Lower leg skin (tissue), 4 donors: Measurements from ENCODE around the gene TBC1D12. TPM values are rescaled to one million over a fixed set of nuclear protein-coding genes. Genes with fewer than 3 reads are reported as not detected.

Experiments
- DNase-seq, 2 donors: peaks; one replicate each; pipeline ENCODE4 v3.0.0-alpha.2; 2019; ENCODE audit warnings: low spot score in 2 of 2
- H3K4me3 ChIP-seq: fragments of 200-600 bp; sonication (generic); 2 replicates; pipeline ENCODE4 v1.5.1; 2017; ENCODE audit warnings: mild to moderate bottlenecking, low read depth; ENCODE audit not compliant: poor library complexity, severe bottlenecking
- POLR2A ChIP-seq, 2 donors: fragments of 450-650 bp; IDR thresholded peaks; one replicate each; pipeline ENCODE4 v1.6.1; 2016 to 2017; ENCODE audit warnings: antibody characterized with exemption in 2 of 2, mild to moderate bottlenecking in 1 of 2, moderate library complexity in 1 of 2
- WGBS, 2 donors: methylation state at CpG; one replicate each; pipeline ENCODE4 v1.1.5; 2018; 5-methylcytosine and 5-hydroxymethylcytosine counted together
- intact Hi-C: fragments of 100-400 bp; cut with DNase I; formaldehyde crosslinking; loops from one replicate; pipeline ENCODE4 v1.15.0; 2023; ENCODE audit warnings: low total_unique reads
- total RNA-seq, 4 donors: library from RNA; depleted of rRNA; stranded (reverse); fragments of >200 nt; gene quantifications; one replicate each; pipeline ENCODE4 v1.1.0, GENCODE V29; 2016
- TF ChIP-seq, protein P1 (sequence below), 3 donors: fragments of 450-650 bp; IDR thresholded peaks; one replicate each; pipeline ENCODE4 v1.5.1; 2016; ENCODE audit warnings: antibody characterized with exemption in 3 of 3, mild to moderate bottlenecking in 3 of 3, moderate library complexity in 2 of 3

Gene TBC1D12
- total RNA-seq, 4 donors from 2014 or later, result 16.3 to 19.1 (median 18.1) TPM

DNA sequence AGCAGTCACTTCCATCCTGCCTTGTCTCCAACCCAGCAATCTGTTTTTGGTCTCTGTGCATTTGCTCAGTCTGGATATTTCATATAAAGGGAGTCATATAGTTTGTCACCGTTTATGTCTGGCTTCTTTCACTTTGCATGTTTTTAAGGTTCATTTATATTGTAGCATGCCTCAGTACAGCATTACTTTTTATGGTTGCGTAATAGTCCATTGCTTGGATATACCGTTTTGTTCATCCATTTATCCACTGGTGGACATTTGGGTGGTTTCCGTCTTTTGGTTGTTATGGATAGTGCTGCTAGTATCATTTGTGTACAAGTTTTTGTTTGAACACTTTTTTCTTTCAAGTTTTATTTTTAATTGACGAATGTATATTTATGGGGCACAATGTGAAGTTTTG is 18.2 kb downstream of the TBC1D12 start:
- no peak for DNase-seq
- WGBS, 2 donors, result 95 to 97% methylated on average over 5 of the region's 5 CpGs
- H3K4me3 ChIP-seq, result no peak overlapping the region
- intact Hi-C loops, result no loop called here
- no peak for TF ChIP-seq POLR2A (IDR thresholded peaks at IDR 0.05)
- TF ChIP-seq, protein P1, sequence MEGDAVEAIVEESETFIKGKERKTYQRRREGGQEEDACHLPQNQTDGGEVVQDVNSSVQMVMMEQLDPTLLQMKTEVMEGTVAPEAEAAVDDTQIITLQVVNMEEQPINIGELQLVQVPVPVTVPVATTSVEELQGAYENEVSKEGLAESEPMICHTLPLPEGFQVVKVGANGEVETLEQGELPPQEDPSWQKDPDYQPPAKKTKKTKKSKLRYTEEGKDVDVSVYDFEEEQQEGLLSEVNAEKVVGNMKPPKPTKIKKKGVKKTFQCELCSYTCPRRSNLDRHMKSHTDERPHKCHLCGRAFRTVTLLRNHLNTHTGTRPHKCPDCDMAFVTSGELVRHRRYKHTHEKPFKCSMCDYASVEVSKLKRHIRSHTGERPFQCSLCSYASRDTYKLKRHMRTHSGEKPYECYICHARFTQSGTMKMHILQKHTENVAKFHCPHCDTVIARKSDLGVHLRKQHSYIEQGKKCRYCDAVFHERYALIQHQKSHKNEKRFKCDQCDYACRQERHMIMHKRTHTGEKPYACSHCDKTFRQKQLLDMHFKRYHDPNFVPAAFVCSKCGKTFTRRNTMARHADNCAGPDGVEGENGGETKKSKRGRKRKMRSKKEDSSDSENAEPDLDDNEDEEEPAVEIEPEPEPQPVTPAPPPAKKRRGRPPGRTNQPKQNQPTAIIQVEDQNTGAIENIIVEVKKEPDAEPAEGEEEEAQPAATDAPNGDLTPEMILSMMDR (IDR thresholded peaks at IDR 0.05), result no peak

DNA sequence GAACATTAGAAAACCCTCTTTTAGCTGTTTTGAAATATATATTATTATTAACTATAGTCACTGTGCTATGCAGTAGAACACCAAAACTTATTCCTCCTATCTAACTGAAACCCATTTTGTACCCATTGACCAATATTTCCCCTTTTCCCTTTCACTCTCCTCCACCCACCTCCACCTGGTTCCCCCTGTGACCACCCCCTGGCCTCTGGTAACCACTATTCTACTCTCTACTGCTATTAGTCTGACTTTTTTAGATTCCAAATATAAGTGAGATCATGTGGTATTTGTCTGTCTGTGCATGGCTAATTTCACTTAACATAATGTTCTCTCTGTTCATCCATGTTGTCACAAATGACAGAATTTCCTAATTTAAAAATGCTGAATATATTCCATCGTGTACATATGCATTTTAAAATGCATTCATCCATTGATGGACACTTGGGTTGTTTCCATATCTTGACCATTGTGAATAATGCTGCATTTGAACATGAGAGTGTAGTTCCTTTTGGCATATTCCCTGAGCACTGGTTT is 18.7 kb downstream of the TBC1D12 start:
- WGBS, 2 donors, result 62 to 73% methylated on average over 1 of the region's 1 CpG

DNA sequence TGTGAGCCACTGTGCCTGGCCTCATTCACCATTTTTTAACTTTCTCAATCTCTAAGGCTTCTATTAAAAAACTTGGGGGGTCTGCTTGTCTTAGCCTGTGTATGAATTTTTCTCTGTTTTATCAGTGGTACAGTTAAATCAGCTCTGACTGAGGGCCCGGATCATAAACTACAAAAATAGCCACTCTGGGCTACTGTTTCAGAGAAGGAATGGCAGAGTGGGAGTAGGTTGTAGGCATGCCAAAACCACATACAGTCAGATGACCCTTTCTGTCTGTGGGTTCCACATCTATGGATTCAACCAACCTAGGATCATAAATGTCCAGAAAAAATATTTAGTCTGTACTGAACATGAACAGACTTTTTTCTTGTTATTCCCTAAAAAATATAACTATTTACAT is 21.3 kb downstream of the TBC1D12 start:
- WGBS, 2 donors, result 39 to 52% methylated on average over 1 of the region's 1 CpG

More for the DNA sequence above, 18.7 kb downstream of the TBC1D12 start:
- H3K4me3 ChIP-seq, result no peak overlapping the region
- DNase-seq, result no peak
- intact Hi-C loops, result no loop called here
- no peak for TF ChIP-seq POLR2A (IDR thresholded peaks at IDR 0.05)
- TF ChIP-seq, protein P1 (IDR thresholded peaks at IDR 0.05), result no peak

DNA sequence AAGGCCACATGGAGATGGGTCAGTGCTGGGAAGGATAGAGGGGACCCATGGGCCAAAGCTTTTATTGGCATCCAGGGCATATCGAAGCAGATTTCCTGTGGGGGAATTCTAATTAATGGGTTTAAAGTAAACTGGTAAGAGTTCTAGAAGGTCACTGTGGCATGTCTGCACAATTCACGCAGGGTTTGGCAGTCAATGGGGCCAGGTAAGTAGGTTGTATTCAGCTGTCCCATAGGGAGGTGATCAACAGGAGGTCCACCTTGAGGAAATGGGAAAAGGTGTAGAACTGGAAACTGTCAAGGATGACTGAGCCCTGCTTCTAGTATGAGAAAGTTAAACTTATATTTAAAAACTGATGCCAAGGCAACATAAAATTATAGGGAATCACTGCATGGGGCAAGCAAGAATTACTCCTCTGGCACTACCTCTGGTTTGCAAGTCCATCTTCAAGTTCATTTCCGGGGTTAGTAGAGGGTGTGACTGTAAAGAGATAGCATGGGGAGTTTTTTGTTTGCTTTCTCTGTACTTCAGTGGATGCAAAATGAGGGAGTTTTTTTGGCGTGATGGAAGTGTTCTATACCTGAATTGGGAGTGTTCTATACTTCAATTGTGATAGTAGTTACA is 22.5 kb downstream of the TBC1D12 start:
- no peak for TF ChIP-seq POLR2A (IDR thresholded peaks at IDR 0.05)
- TF ChIP-seq, protein P1 (IDR thresholded peaks at IDR 0.05), result no peak
- WGBS, 2 donors, result 90 to 93% methylated on average over 4 of the region's 4 CpGs

More for the DNA sequence above, 21.3 kb downstream of the TBC1D12 start:
- no peak for TF ChIP-seq POLR2A (IDR thresholded peaks at IDR 0.05)
- TF ChIP-seq, protein P1 (IDR thresholded peaks at IDR 0.05), result no peak
- intact Hi-C loops, result no loop called here
- H3K4me3 ChIP-seq, result no peak overlapping the region
- DNase-seq, result no peak

DNA sequence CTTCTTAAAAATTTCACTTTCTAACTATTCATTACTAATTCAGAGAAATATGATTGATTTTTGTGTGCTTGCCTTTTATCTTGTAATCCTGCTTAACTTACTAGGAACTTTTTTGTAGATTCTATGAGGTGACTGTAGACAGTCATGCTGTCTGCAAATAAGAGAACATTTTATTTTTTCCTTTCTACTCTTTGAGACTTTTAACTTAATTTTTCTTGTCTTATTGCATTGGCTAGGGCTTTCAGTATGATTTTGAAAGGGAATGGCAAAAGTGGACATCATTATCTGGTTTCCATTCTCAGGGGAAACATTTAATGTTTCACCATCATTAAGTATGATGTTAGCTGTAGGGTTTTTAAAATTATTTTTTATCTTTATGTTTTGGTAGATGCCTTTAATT is 23.6 kb downstream of the TBC1D12 start:
- no peak for DNase-seq
- no peak overlapping the region for H3K4me3 ChIP-seq
- no peak for TF ChIP-seq POLR2A (IDR thresholded peaks at IDR 0.05)
- TF ChIP-seq, protein P1 (IDR thresholded peaks at IDR 0.05), result no peak
- intact Hi-C loops, result no loop called here

More for the DNA sequence above, 22.5 kb downstream of the TBC1D12 start:
- no peak for DNase-seq
- intact Hi-C loops, result no loop called here
- no peak overlapping the region for H3K4me3 ChIP-seq

DNA sequence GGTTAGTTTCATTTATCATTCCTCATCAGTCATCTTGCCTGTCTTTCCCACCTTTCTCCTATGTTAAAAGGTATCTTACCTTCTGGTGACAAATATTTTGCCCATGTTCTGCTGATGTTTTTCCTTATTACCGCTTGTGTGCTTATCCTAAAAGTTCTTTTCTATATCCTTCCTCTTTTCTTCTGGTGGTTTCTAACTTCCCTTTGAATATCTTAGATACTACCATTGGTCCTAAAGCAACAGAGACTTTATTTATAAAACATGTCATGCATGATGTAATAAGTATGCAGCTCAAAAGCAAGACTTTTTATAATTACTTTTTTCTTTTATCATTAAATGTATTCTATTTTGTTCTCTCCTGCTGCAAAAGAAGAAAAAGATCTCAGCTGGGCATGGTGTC is 24.8 kb downstream of the TBC1D12 start:
- intact Hi-C loops, result no loop called here
- no peak for DNase-seq
- TF ChIP-seq, protein P1 (IDR thresholded peaks at IDR 0.05), result no peak
- no peak for TF ChIP-seq POLR2A (IDR thresholded peaks at IDR 0.05)
- no peak overlapping the region for H3K4me3 ChIP-seq
- 85 to 91% methylated on average over 1 of the region's 1 CpG for WGBS, 2 donors
